ENCODE measurements around the gene ST7.

- TF ChIP-seq CTCF (conservative IDR thresholded peaks at IDR 0.05; ENCODE audit: low read depth in 2 of 2) = no peak
- no peak for TF ChIP-seq POLR2AphosphoS5 (IDR thresholded peaks at IDR 0.05; ENCODE audit: low read depth)
- TF ChIP-seq ZNF331 (CRISPR knock-in tag; IDR thresholded peaks at IDR 0.05; ENCODE audit: low read depth) = no peak
These were observed 58.3 kb downstream of the ST7 start for GRCh38 chr7:117011419-117012260.
